GM12878 (cell line): ENCODE measurements around the gene SLC2A3.

Experiments used
- POLR2A ChIP-seq: IDR thresholded peaks from 2 replicates; pipeline ENCODE4 v1.6.1; 2011; ENCODE audit warnings: low read depth, mild to moderate bottlenecking, low read length
- YY1 ChIP-seq: IDR thresholded peaks from 2 replicates; pipeline ENCODE4 v1.6.1; 2011; ENCODE audit warnings: low read depth, mild to moderate bottlenecking, low read length
- ZBED1 ChIP-seq: IDR thresholded peaks from 2 replicates; pipeline ENCODE4 v1.6.1; 2016; ENCODE audit warnings: borderline replicate concordance

DNA sequence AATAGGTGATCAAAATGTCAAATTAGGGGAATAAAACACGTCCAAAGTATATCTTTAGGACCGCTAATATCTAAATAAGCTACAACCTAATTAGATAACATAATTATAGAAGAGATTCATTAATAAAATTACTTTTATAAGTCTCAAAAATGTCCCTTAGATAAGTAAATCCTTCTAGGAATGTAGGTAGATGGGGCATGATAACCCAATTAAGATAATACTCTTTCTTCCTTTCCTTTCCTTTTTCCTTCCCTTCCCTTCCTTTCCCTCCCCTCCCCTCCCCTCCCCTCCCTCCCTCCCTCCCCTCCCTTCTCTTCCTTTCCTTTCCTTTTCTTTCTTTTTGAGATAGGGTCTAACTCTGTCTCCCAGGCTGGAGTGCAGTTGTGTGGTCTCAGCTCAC is 11.0 kb upstream of the SLC2A3 start:
- TF ChIP-seq YY1 (no peak), POLR2A (no peak), ZBED1 (no peak)
